ENCODE results near the gene MT1E. TPM values are rescaled to one million over a fixed set of nuclear protein-coding genes. Genes with fewer than 3 reads are reported as not detected.

The MT1E gene
- total and polyA plus RNA-seq, 4 experiments from 2014 or later: 6.8 to 16.0 TPM; not detected in 2

DNA sequence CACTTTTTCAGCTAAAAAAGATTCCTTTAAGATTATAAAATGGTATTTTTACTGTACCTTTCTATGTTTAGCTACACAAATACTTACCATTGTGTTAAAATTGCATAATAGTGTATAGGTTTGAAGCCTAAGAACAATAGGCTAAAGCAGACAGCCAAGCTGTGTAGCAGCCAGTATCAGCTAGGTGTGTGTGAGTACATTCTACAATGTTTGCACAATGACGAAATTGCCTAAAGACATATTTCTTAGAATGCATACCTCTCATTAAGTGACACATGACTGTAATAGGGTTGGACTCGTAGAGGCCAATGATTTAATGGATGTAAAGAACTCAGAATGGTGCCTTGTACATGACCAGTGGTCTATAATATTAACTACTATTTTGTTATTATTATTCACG is 24.2 kb downstream of the MT1E start:
- Histone ChIP-seq H3K27ac (ENCODE audit: low read depth, low read length) (no peak overlapping the region), H3K4me1 (ENCODE audit: insufficient read depth, low read length) (no peaks in the 10 kb centered on the region), H3K4me3 (ENCODE audit: low read length in 2 of 2) (no peak overlapping the region), H3K36me3 (ENCODE audit: insufficient read depth, low read length) (no peaks in the 10 kb centered on the region), H3K27me3 (ENCODE audit: insufficient read depth, low read length) (no peaks in the 10 kb centered on the region), H3K9me3 (ENCODE audit: control insufficient read depth in 1 of 2, low read length in 2 of 2) (no peaks in the 10 kb centered on the region)
- Mint-ChIP-seq H3K9me3 (no peaks in the 10 kb centered on the region), H3K4me3 (no peak overlapping the region), H3K27ac (no peak overlapping the region), H3K36me3 (no peaks in the 10 kb centered on the region), H3K4me1 (peaks cover 0 to 1% (median 0%) of the 10 kb centered on the region in 4 donors), H3K27me3 (peaks cover 9 to 15% of the 10 kb centered on the region in 2 donors)
- no peak for DNase-seq
- intact Hi-C loops (cut with micrococcal nuclease): no loop called here
- POLR2A ChIA-PET (ENCODE audit: partially characterized antibody): no interaction called here
- CTCF ChIA-PET (ENCODE audit: partially characterized antibody): interaction anchor here (1.3 kb wide), 1 partner anchor 73 kb away, joined by 5 read pairs; no protein-coding TSS in a partner anchor

DNA sequence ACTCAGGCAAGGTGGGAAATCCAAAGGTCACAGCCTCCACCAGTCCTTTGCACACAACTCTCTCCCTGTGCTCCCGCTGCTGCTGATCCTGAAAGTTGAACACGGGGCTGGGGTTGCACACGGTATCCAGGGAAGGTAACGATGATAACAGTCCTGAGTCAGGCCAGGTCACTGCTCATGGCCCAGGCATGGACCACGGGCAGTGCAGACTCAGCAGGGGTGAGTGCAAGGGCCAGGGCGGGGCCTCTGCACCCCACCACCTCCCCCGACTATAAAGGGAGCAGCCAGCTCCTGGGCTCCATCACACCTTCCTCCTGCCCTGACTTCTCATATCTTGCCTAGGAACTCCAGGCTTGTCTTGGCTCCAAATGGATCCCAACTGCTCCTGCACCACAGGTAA is 26.0 kb downstream of the MT1E start, which contains the start of gene MT1B:
TSS of gene MT1B (plus strand) at position 301 of the 400 bp plus-strand sequence. CDS start at position 369, 68 bp downstream.
- no peaks in the 10 kb centered on the region for H3K27me3 ChIP-seq (ENCODE audit: insufficient read depth, low read length)
- H3K4me1 ChIP-seq (ENCODE audit: insufficient read depth, low read length): no peaks in the 10 kb centered on the region
- ChIA-PET POLR2A (ENCODE audit: partially characterized antibody) (no interaction called here), CTCF (ENCODE audit: partially characterized antibody) (no interaction called here)
- Mint-ChIP-seq H3K27me3 (peaks cover 9 to 15% of the 10 kb centered on the region in 2 donors), H3K4me3 (no peak within 1 kb of the TSS), H3K27ac (no peak within 1 kb of the TSS), H3K36me3 (no peaks in the 10 kb centered on the region), H3K9me3 (no peaks in the 10 kb centered on the region), H3K4me1 (no peaks in the 10 kb centered on the region)
- no peak for DNase-seq
- H3K36me3 ChIP-seq (ENCODE audit: insufficient read depth, low read length): no peaks in the 10 kb centered on the region
- no peak within 1 kb of the TSS for H3K27ac ChIP-seq (ENCODE audit: low read depth, low read length)
- no peak within 1 kb of the TSS for H3K4me3 ChIP-seq (ENCODE audit: low read length in 2 of 2)
- no peaks in the 10 kb centered on the region for H3K9me3 ChIP-seq (ENCODE audit: control insufficient read depth in 1 of 2, low read length in 2 of 2)
- intact Hi-C loops (cut with micrococcal nuclease): no loop called here

DNA sequence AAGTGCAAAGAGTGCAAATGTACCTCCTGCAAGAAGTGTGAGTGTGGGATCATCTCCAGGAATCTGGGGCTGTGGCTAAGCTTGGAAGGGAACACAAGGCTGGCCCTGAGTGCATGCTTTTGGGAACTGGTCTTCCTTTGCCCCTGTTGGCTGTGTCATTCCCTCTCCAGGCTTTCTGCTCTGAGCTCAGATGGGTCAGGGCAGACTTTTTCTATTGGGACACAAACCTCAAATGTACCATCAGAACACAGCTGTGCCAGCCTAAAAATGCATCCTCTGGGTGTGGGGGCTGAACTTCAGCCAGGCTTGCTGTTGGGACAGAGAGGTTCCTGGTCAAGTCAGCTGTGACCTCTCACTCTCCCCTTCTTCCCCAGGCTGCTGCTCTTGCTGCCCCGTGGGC is 27.0 kb downstream of the MT1E start:
- intact Hi-C loops (cut with micrococcal nuclease): no loop called here
- no peak overlapping the region for H3K4me3 Mint-ChIP-seq
- H3K9me3 Mint-ChIP-seq: no peaks in the 10 kb centered on the region
- H3K27ac ChIP-seq (ENCODE audit: low read depth, low read length): no peak overlapping the region
- H3K36me3 Mint-ChIP-seq: no peaks in the 10 kb centered on the region
- H3K4me1 Mint-ChIP-seq: peaks cover 2 to 8% (median 3%) of the 10 kb centered on the region in 4 donors
- ChIA-PET POLR2A (ENCODE audit: partially characterized antibody) (no interaction called here), CTCF (ENCODE audit: partially characterized antibody) (interaction anchor here (1.9 kb wide), 1 partner anchor 9 kb away, joined by 4 read pairs; no protein-coding TSS in a partner anchor)
- H3K4me3 ChIP-seq (ENCODE audit: low read length in 2 of 2): no peak overlapping the region
- H3K27me3 ChIP-seq (ENCODE audit: insufficient read depth, low read length): no peaks in the 10 kb centered on the region
- no peaks in the 10 kb centered on the region for H3K4me1 ChIP-seq (ENCODE audit: insufficient read depth, low read length)
- DNase-seq: no peak
- H3K36me3 ChIP-seq (ENCODE audit: insufficient read depth, low read length): no peaks in the 10 kb centered on the region
- H3K9me3 ChIP-seq (ENCODE audit: control insufficient read depth in 1 of 2, low read length in 2 of 2): no peaks in the 10 kb centered on the region
- peaks cover 9 to 12% of the 10 kb centered on the region in 2 donors for H3K27me3 Mint-ChIP-seq
- no peak overlapping the region for H3K27ac Mint-ChIP-seq

DNA sequence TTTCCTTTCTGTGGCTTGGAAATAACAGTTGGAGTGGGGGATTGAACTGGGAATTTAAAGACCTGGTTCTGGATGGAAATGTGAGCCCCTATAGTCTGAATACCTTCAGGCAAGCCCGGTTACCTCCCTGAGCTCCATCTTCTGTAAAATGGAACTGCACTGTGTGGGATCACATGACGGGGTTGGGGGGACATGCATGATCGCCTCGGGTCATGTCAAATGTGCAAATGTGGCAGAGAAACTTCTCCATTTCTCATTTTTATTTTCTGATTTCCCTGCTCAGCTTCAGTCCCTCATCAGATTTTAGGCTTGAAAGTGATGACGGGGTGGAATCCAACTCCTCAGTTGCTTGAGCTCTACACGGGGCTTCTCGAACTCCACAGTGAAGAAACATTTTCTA is 27.6 kb downstream of the MT1E start:
- peaks cover 0 to 3% of the 10 kb centered on the region in 2 donors for H3K36me3 Mint-ChIP-seq
- CTCF ChIA-PET (ENCODE audit: partially characterized antibody): interaction anchor here (1.9 kb wide), 1 partner anchor 10 kb away, joined by 4 read pairs; no protein-coding TSS in a partner anchor

DNA sequence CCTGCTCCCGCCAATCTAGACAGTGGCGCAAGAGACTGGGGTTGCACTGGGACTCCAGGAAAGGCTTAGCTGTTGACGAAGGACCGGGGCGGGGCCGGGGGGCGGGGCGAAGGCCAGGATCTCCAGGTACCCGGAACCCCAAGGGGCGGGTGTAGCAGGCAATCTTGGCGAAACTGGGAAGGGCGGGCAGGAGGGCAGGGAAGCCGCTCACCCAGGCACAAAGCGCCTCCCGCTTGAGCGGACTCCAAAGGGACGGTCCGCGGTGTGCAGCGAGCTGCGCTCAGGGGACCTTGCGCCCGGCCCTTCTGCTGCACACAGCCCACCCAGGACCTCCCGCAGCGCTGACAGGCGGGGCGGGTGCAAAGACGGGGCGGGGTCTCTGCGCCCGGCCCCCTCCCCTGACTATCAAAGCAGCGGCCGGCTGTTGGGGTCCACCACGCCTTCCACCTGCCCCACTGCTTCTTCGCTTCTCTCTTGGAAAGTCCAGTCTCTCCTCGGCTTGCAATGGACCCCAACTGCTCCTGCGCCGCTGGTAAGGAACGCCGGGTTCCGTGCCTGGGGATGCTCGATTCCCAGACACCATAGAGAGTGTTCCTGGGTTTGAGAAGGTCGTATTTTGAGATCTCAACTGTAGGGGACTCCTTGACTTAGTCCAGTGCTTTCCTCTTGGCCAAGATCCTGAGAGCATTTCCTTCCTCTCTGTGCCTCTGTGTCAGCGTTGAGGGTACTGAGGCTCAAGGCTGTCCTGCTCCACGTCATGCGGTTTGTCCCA is 32.2 kb downstream of the MT1E start, which contains the start of gene MT1F:
TSS of gene MT1F (plus strand) at position 405 of the 772 bp plus-strand sequence. CDS start at position 505, 100 bp downstream.
- H3K36me3 ChIP-seq (ENCODE audit: insufficient read depth, low read length): no peaks in the 10 kb centered on the region
- H3K27me3 ChIP-seq (ENCODE audit: insufficient read depth, low read length): no peaks in the 10 kb centered on the region
- Mint-ChIP-seq H3K4me3 (peak within 1 kb of the TSS; percentile 90 to 99 (median 96)), H3K4me1 (peaks cover 16 to 35% (median 24%) of the 10 kb centered on the region in 4 donors), H3K9me3 (no peaks in the 10 kb centered on the region), H3K27me3 (peaks cover 2 to 4% of the 10 kb centered on the region in 2 donors), H3K36me3 (peaks cover 0 to 3% of the 10 kb centered on the region in 2 donors), H3K27ac (peak within 1 kb of the TSS; percentile 79 to 97 (median 93))
- no peaks in the 10 kb centered on the region for H3K9me3 ChIP-seq (ENCODE audit: control insufficient read depth in 1 of 2, low read length in 2 of 2)
- intact Hi-C loops (cut with micrococcal nuclease): loop anchor here (1.0 to 2.0 kb wide), 2 partner anchors 15 to 49 kb away; partner anchors contain the start of gene MT2A
- peak within 1 kb of the TSS; percentile 62 to 65 for H3K4me3 ChIP-seq (ENCODE audit: low read length in 2 of 2)
- CTCF ChIA-PET (ENCODE audit: partially characterized antibody): interaction anchor here (1.4 kb wide), 1 partner anchor 44 kb away, joined by 3 read pairs; no protein-coding TSS in a partner anchor
- DNase-seq: peak; percentile 40 to 78 (median 53)
- POLR2A ChIA-PET (ENCODE audit: partially characterized antibody): interaction anchor here (0.7 to 1.4 kb wide), 5 partner anchors 15 to 50 kb away, joined by 3 to 8 read pairs (median 4); partner anchors contain the start of genes MT1X and MT2A
- H3K27ac ChIP-seq (ENCODE audit: low read depth, low read length): peak within 1 kb of the TSS; percentile 39
- peaks cover 17% of the 10 kb centered on the region for H3K4me1 ChIP-seq (ENCODE audit: insufficient read depth, low read length)

More for the DNA sequence above, 27.6 kb downstream of the MT1E start:
- Mint-ChIP-seq H3K27me3 (peaks cover 9 to 12% of the 10 kb centered on the region in 2 donors), H3K9me3 (no peaks in the 10 kb centered on the region), H3K27ac (no peak overlapping the region), H3K4me3 (no peak overlapping the region), H3K4me1 (peaks cover 5 to 13% (median 7%) of the 10 kb centered on the region in 4 donors)
- POLR2A ChIA-PET (ENCODE audit: partially characterized antibody): no interaction called here
- Histone ChIP-seq H3K36me3 (ENCODE audit: insufficient read depth, low read length) (no peaks in the 10 kb centered on the region), H3K4me3 (ENCODE audit: low read length in 2 of 2) (no peak overlapping the region), H3K27me3 (ENCODE audit: insufficient read depth, low read length) (no peaks in the 10 kb centered on the region), H3K27ac (ENCODE audit: low read depth, low read length) (no peak overlapping the region), H3K4me1 (ENCODE audit: insufficient read depth, low read length) (peaks cover 3% of the 10 kb centered on the region), H3K9me3 (ENCODE audit: control insufficient read depth in 1 of 2, low read length in 2 of 2) (no peaks in the 10 kb centered on the region)
- DNase-seq: no peak
- intact Hi-C loops (cut with micrococcal nuclease): no loop called here

DNA sequence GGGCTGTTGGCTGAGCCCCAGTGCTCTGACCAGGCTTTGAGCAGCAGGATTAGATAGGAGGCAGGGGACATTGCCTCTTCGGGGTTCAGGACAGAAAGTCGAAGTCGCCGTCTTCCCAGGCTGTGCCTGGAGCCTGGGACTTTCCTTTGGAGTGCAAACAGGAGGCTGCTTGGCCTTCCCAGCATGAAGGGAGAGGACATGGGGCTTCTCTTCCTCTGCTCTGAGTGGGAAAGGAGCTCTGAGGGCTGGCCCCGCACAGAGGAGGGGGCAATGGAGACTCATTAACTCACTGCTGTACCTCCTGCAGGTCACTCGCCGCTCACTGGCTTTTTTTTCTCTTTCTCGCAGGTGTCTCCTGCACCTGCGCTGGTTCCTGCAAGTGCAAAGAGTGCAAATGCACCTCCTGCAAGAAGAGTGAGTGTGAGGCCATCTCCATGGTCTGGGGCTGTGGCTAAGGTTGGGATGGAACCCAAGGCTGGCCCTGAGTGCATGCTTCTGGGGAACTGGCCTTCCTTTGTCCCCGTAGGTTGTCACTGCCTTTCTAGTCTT is 32.8 kb downstream of the MT1E start:
- H3K36me3 Mint-ChIP-seq: peaks cover 0 to 3% of the 10 kb centered on the region in 2 donors
- no peak for DNase-seq
- H3K27ac Mint-ChIP-seq: peak overlapping the region in 6 of 7 donors; percentile 74 to 97 (median 94)
- Histone ChIP-seq H3K27me3 (ENCODE audit: insufficient read depth, low read length) (no peaks in the 10 kb centered on the region), H3K4me1 (ENCODE audit: insufficient read depth, low read length) (peaks cover 22% of the 10 kb centered on the region), H3K9me3 (ENCODE audit: control insufficient read depth in 1 of 2, low read length in 2 of 2) (no peaks in the 10 kb centered on the region), H3K36me3 (ENCODE audit: insufficient read depth, low read length) (no peaks in the 10 kb centered on the region), H3K27ac (ENCODE audit: low read depth, low read length) (peak overlapping the region; percentile 39), H3K4me3 (ENCODE audit: low read length in 2 of 2) (peak overlapping the region; percentile 62 to 65)
- H3K4me3 Mint-ChIP-seq: peak overlapping the region; percentile 90 to 99 (median 96)
- peaks cover under 1 to 2% of the 10 kb centered on the region in 2 donors for H3K27me3 Mint-ChIP-seq
- POLR2A ChIA-PET (ENCODE audit: partially characterized antibody): interaction anchor here (0.8 to 1.2 kb wide), 3 partner anchors 15 to 24 kb away, joined by 3 to 8 read pairs (median 4); partner anchors contain the start of gene MT1X
- intact Hi-C loops (cut with micrococcal nuclease): no loop called here
- H3K9me3 Mint-ChIP-seq: no peaks in the 10 kb centered on the region
- peaks cover 19 to 40% (median 27%) of the 10 kb centered on the region in 4 donors for H3K4me1 Mint-ChIP-seq
- CTCF ChIA-PET (ENCODE audit: partially characterized antibody): interaction anchor here (1.4 kb wide), 1 partner anchor 44 kb away, joined by 3 read pairs; no protein-coding TSS in a partner anchor
